LNCAP (cell line): ENCODE measurements around the gene DDX27.

Experiments
- CTCF ChIP-seq: fragments of 450-650 bp; IDR thresholded peaks from 2 replicates; pipeline ENCODE4 v1.5.1; 2017; ENCODE audit warnings: mild to moderate bottlenecking

The DDX27 gene

GRCh38 chr20:49293122-49293521, 73.9 kb downstream of the DDX27 start:
- TF ChIP-seq CTCF, result no peak
